Tibial artery (tissue), 4 donors: Measurements from ENCODE around the gene ARID3B.
"Not testable (repeated sequence)": the region's sequence is repeated elsewhere in the genome, so short reads cannot be mapped to it uniquely, and the experiment has no call there.

Experiments used
- DNase-seq, 2 donors: peaks; one replicate each; pipeline ENCODE4 v3.0.0-alpha.2; 2019
- H3K27ac ChIP-seq, 2 donors: fragments of 200-600 bp; sonication (generic) in 1 of 2; 1 replicate in 1 of 2; 2 replicates in 1 of 2; pipeline ENCODE4 v1.5.1; 2018 to 2019; ENCODE audit warnings: mild to moderate bottlenecking in 1 of 2
- H3K27me3 ChIP-seq, 2 donors: fragments of 200-600 bp; sonication (generic) in 1 of 2; one replicate each; pipeline versions ENCODE4 v1.5.1 to v1.6.0; 2016 to 2019
- H3K36me3 ChIP-seq, 3 donors: fragments of 200-600 bp; sonication (generic) in 2 of 3; one replicate each; pipeline ENCODE4 v1.5.1; 2016 to 2019; ENCODE audit warnings: mild to moderate bottlenecking in 2 of 3
- H3K4me1 ChIP-seq, 4 donors: fragments of 200-600 bp; sonication (generic) in 2 of 4; 1 replicate in 3 of 4; 2 replicates in 1 of 4; pipeline ENCODE4 v1.5.1; 2016 to 2019
- H3K4me3 ChIP-seq, 2 donors: fragments of 200-600 bp; sonication (generic) in 1 of 2; 1 replicate in 1 of 2; 2 replicates in 1 of 2; pipeline ENCODE4 v1.5.1; 2018 to 2019; ENCODE audit warnings: mild to moderate bottlenecking in 2 of 2
- H3K9me3 ChIP-seq, 3 donors: fragments of 200-600 bp; sonication (generic) in 1 of 3; one replicate each; pipeline ENCODE4 v1.5.1; 2016 to 2019
- intact Hi-C: fragments of 100-400 bp; cut with DNase I; formaldehyde crosslinking; loops from one replicate; pipeline ENCODE4 v1.15.0; 2023; ENCODE audit warnings: low total_unique reads
- TF ChIP-seq, protein P1 (sequence below), 2 experiments: fragments of 200-600 bp in 1 of 2; fragments of 450-650 bp in 1 of 2; IDR thresholded peaks; one replicate each; pipeline ENCODE4 v1.5.1; 2017 to 2019; ENCODE audit warnings: antibody characterized with exemption in 2 of 2, mild to moderate bottlenecking in 1 of 2, moderate library complexity in 1 of 2

The ARID3B gene

DNA sequence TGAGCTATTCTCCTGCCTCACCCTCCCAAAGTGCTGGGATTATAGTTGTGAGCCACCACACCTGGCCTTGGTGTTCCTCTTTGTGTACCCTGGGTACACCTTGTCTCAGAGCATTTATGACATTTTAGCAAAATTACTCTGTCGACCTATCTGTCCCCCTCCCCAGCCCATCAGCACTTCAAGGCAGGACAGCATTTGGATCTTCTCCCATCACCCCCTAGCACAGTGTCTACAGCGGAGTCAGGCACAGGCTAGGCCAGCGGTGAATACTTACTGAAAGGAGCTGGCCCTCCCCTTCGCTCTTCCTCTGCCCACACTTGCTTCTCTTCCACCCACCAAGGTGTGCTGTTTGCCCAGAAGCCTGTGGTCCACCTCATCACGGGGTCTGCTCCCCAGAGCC is 54.3 kb downstream of the ARID3B start:
- H3K36me3 ChIP-seq, result peaks cover 17 to 56% (median 38%) of the 10 kb centered on the region in 3 donors

DNA sequence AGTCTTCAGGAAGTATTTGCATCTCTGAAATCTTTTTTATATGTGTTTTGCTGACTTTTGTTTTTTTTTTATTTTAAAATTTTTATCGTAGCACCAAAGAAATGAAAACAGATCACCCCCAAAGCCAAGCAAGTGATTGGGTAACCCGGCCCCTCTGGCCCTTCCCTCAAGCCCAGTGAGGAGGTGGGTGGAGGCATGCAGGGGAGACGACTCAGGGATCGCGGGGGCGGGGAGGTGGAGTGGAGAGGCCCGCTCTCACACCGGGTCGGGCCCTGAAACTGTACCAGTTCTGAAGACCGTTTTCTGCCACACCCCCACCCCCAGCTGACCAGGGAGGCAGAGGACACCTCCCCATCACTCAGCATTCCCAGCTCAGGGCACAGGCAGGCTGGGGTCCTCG is 55.7 kb downstream of the ARID3B start:
- H3K27ac ChIP-seq, H3K9me3 ChIP-seq, H3K27me3 ChIP-seq, H3K4me3 ChIP-seq, DNase-seq, intact Hi-C loops: not testable (repeated sequence)
- Histone ChIP-seq H3K36me3 (peaks cover 14 to 42% (median 26%) of the 10 kb centered on the region in 3 donors), H3K4me1 (peaks cover 0 to 19% (median 8%) of the 10 kb centered on the region in 4 donors)

More for the DNA sequence above, 54.3 kb downstream of the ARID3B start:
- H3K27me3 ChIP-seq, result no peaks in the 10 kb centered on the region
- no peaks in the 10 kb centered on the region for H3K9me3 ChIP-seq
- H3K27ac ChIP-seq, result no peak overlapping the region
- intact Hi-C loops, result no loop called here
- DNase-seq, result no peak
- TF ChIP-seq, protein P1, sequence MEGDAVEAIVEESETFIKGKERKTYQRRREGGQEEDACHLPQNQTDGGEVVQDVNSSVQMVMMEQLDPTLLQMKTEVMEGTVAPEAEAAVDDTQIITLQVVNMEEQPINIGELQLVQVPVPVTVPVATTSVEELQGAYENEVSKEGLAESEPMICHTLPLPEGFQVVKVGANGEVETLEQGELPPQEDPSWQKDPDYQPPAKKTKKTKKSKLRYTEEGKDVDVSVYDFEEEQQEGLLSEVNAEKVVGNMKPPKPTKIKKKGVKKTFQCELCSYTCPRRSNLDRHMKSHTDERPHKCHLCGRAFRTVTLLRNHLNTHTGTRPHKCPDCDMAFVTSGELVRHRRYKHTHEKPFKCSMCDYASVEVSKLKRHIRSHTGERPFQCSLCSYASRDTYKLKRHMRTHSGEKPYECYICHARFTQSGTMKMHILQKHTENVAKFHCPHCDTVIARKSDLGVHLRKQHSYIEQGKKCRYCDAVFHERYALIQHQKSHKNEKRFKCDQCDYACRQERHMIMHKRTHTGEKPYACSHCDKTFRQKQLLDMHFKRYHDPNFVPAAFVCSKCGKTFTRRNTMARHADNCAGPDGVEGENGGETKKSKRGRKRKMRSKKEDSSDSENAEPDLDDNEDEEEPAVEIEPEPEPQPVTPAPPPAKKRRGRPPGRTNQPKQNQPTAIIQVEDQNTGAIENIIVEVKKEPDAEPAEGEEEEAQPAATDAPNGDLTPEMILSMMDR (IDR thresholded peaks at IDR 0.05), result no peak
- H3K4me1 ChIP-seq, result peaks cover 0 to 19% (median 8%) of the 10 kb centered on the region in 4 donors
- no peak overlapping the region for H3K4me3 ChIP-seq

DNA sequence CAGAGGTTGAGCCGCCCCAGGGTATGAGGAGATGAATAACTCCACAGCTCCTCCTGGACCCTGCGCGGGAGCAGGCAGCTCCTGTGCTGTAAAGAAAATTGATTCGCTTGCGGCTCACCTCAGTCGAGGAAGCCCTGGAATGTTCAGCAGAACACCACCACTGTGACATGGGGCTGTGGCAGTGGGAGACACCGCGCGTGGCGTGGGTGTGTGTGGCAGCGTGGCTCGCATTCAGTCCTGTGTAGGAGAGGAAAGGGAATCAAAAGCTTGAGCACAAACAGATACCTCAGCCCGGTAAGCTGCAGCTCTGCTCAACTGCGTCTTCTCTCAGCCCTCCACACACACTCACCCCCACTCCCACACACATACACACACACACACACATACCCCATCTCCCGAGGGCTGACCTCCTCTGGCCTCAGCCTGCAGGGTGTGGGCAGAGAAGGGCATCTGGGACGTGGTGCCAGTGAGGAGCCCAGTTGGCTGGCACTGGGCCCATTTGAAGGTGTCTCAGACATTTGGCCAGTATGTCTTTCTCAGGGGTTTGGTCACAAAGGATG is 56.2 kb downstream of the ARID3B start:
- H3K9me3 ChIP-seq, intact Hi-C loops, H3K27me3 ChIP-seq, DNase-seq, H3K27ac ChIP-seq, H3K4me3 ChIP-seq: not testable (repeated sequence)
- Histone ChIP-seq H3K36me3 (peaks cover 9 to 37% (median 21%) of the 10 kb centered on the region in 3 donors), H3K4me1 (peaks cover 0 to 19% (median 8%) of the 10 kb centered on the region in 4 donors)

DNA sequence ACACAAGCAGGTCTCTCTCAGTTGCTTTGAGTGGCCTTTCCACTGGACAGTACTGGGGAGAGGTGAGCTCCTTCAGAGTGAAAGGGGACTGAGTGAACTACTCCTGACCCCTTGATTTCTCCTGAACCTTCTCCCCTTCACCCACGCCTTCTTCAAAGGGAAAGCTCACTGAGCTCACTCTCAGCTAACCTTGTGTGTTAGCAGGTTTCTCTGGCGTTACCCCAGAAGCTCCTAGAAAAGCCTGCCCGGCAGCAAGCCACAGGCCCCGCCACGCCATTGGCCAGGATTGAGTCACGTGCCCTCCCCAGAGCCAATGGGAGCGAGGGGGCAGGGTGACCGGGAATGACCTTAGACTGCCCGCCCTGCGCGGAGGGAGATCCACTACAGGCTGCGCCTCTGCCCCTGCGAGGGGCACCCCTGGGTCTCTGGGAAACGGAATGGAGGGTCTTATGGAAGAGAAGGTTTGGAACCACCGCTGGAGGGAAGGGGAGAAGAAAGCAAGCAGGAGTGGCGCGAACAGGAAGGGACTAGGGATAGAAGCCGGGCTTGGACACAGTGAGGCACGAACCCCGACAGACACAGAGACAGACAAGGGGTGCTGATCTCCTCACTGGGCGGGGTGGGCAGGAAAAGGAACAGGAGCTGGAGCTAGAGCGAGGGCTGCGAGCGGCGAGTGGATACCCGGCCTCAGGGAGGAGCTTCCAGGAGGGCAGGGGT is 57.3 kb downstream of the ARID3B start:
- TF ChIP-seq, protein P1 (IDR thresholded peaks at IDR 0.05), result no peak
- peak; percentile 93 to 96 for DNase-seq
- peaks cover 0 to 19% (median 8%) of the 10 kb centered on the region in 4 donors for H3K4me1 ChIP-seq

DNA sequence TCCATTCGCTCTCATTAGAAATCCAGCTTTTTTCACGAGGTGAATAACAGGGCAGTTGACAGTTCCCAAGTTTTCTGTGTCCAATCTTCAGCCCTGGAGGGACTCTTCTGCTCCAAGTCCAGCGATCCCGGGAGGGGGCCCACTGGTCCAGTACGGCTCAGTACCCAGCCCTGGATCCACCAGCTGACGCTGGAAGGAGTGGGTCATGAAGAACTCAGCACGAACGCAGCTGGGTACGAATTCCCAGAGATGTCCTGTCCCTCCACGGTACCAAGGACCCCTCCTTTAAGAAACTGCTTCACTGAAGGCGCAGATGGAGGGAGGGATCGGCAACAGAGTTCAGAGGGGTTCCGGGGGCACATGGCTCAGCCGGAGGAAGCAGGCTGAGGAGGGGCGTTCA is 58.1 kb downstream of the ARID3B start:
- Histone ChIP-seq H3K4me1 (peaks cover 0 to 19% (median 8%) of the 10 kb centered on the region in 4 donors), H3K4me3 (peak overlapping the region; percentile 61 to 70), H3K27me3 (no peaks in the 10 kb centered on the region), H3K9me3 (no peaks in the 10 kb centered on the region), H3K27ac (peak overlapping the region in 1 of 2 donors; percentile 93), H3K36me3 (peaks cover 0 to 18% (median 4%) of the 10 kb centered on the region in 3 donors)
- TF ChIP-seq, protein P1 (IDR thresholded peaks at IDR 0.05), result no peak
- intact Hi-C loops, result no loop called here
- no peak for DNase-seq

More for the DNA sequence above, 57.3 kb downstream of the ARID3B start:
- Histone ChIP-seq H3K36me3 (peaks cover 0 to 26% (median 11%) of the 10 kb centered on the region in 3 donors), H3K4me3 (peak overlapping the region; percentile 61 to 70), H3K27me3 (no peaks in the 10 kb centered on the region), H3K27ac (peak overlapping the region; percentile 74 to 93), H3K9me3 (no peaks in the 10 kb centered on the region)
- intact Hi-C loops, result no loop called here

DNA sequence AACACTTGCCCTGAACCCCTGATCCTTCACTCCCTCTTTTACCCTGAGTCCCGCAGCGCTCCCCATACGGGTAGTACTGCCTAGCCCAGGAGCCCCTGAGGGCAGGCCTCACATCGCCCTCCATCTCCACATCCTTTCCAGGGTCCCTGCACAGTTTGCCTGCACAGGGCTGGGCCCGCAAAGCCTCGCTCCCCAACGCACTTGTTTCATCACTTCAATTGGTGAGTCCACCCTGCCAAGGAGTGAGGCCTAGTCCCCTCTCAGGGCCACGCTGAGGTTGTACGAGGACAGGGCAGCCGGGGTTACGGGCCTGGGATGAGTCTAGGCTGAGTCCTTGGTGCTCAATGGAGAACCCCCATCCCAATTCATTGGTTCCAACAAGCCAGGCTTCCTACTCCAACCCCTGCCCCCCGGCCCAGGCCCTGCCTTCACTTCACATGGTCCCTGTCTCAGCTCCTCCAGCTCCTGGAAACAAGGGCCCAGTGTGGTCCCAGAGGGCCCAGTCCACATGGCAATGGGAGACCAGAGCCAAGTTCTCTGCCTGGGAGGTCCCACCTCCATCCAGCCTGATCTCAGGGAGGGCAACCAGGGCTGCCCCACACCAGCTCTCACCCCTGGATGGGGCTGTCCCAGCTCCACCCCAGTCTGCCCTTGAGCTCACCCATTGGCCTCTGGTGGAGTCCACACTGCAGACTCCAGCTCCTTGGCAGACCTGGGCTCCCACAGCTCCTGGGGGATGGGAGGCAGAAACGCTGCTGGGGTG is 62.2 kb downstream of the ARID3B start:
- no peak overlapping the region for H3K27ac ChIP-seq
- H3K9me3 ChIP-seq, result no peaks in the 10 kb centered on the region
- H3K36me3 ChIP-seq, result no peaks in the 10 kb centered on the region
- TF ChIP-seq, protein P1 (IDR thresholded peaks at IDR 0.05), result no peak
- no peak for DNase-seq
- no peaks in the 10 kb centered on the region for H3K27me3 ChIP-seq
- peaks cover 0 to 13% (median 6%) of the 10 kb centered on the region in 4 donors for H3K4me1 ChIP-seq
- intact Hi-C loops, result no loop called here
- H3K4me3 ChIP-seq, result no peak overlapping the region
